ENCODE results near the gene SPATS2L.

Gene SPATS2L

GRCh38 chr2:200378652-200379290 is 72.3 kb downstream of the SPATS2L start:
- DNase-seq (no peak), ATAC-seq (no peak)
- H3K36me3 Mint-ChIP-seq (ENCODE audit: low read depth), result no peaks in the 10 kb centered on the region
- H3K27ac Mint-ChIP-seq, result no peak overlapping the region
- no peaks in the 10 kb centered on the region for H3K9me3 Mint-ChIP-seq
- no peak overlapping the region for H3K4me3 Mint-ChIP-seq
- no peaks in the 10 kb centered on the region for H3K27me3 Mint-ChIP-seq
- peaks cover 56% of the 10 kb centered on the region for H3K4me1 Mint-ChIP-seq

- ATAC-seq, result no peak
- Mint-ChIP-seq H3K27me3 (no peaks in the 10 kb centered on the region), H3K27ac (no peak overlapping the region), H3K36me3 (ENCODE audit: low read depth) (no peaks in the 10 kb centered on the region), H3K4me1 (peaks cover 49% of the 10 kb centered on the region), H3K4me3 (no peak overlapping the region), H3K9me3 (no peaks in the 10 kb centered on the region)
- DNase-seq, result no peak
These were observed 73.1 kb downstream of the SPATS2L start for GRCh38 chr2:200379481-200380090.

GRCh38 chr2:200380091-200380561 is 73.6 kb downstream of the SPATS2L start:
- Mint-ChIP-seq H3K27ac (no peak overlapping the region), H3K9me3 (no peaks in the 10 kb centered on the region), H3K36me3 (ENCODE audit: low read depth) (no peaks in the 10 kb centered on the region), H3K4me1 (peaks cover 47% of the 10 kb centered on the region), H3K27me3 (no peaks in the 10 kb centered on the region), H3K4me3 (no peak overlapping the region)
- ATAC-seq (no peak), DNase-seq (no peak)

GRCh38 chr2:200380833-200381542 is 74.5 kb downstream of the SPATS2L start:
- ATAC-seq (no peak), DNase-seq (no peak)
- Mint-ChIP-seq H3K4me3 (no peak overlapping the region), H3K4me1 (peaks cover 40% of the 10 kb centered on the region), H3K27ac (no peak overlapping the region), H3K36me3 (ENCODE audit: low read depth) (no peaks in the 10 kb centered on the region), H3K27me3 (no peaks in the 10 kb centered on the region), H3K9me3 (no peaks in the 10 kb centered on the region)

GRCh38 chr2:200382874-200383273 is 76.4 kb downstream of the SPATS2L start:
- Mint-ChIP-seq H3K9me3 (no peaks in the 10 kb centered on the region), H3K27ac (no peak overlapping the region), H3K27me3 (no peaks in the 10 kb centered on the region), H3K36me3 (ENCODE audit: low read depth) (no peaks in the 10 kb centered on the region), H3K4me1 (peaks cover 25% of the 10 kb centered on the region), H3K4me3 (no peak overlapping the region)
- DNase-seq (no peak), ATAC-seq (no peak)

GRCh38 chr2:200383380-200384110 is 77.1 kb downstream of the SPATS2L start:
- peak; percentile 66 for ATAC-seq
- peaks cover 25% of the 10 kb centered on the region for H3K4me1 Mint-ChIP-seq
- no peaks in the 10 kb centered on the region for H3K27me3 Mint-ChIP-seq
- no peak overlapping the region for H3K4me3 Mint-ChIP-seq
- H3K9me3 Mint-ChIP-seq, result no peaks in the 10 kb centered on the region
- peak overlapping the region; percentile 53 for H3K27ac Mint-ChIP-seq
- no peaks in the 10 kb centered on the region for H3K36me3 Mint-ChIP-seq (ENCODE audit: low read depth)
- DNase-seq, result no peak

- no peak overlapping the region for H3K4me3 Mint-ChIP-seq
- DNase-seq, result no peak
- H3K27ac Mint-ChIP-seq, result no peak overlapping the region
- no peaks in the 10 kb centered on the region for H3K36me3 Mint-ChIP-seq (ENCODE audit: low read depth)
- H3K27me3 Mint-ChIP-seq, result no peaks in the 10 kb centered on the region
- H3K9me3 Mint-ChIP-seq, result no peaks in the 10 kb centered on the region
- ATAC-seq, result no peak
- H3K4me1 Mint-ChIP-seq, result peaks cover 24% of the 10 kb centered on the region
These were observed 78.7 kb downstream of the SPATS2L start for GRCh38 chr2:200385063-200385635.

GRCh38 chr2:200393191-200393590 is 86.7 kb downstream of the SPATS2L start:
- no peak overlapping the region for H3K27ac Mint-ChIP-seq
- H3K9me3 Mint-ChIP-seq, result no peaks in the 10 kb centered on the region
- no peaks in the 10 kb centered on the region for H3K4me1 Mint-ChIP-seq
- no peaks in the 10 kb centered on the region for H3K36me3 Mint-ChIP-seq (ENCODE audit: low read depth)
- no peak for ATAC-seq
- H3K4me3 Mint-ChIP-seq, result no peak overlapping the region
- no peaks in the 10 kb centered on the region for H3K27me3 Mint-ChIP-seq
- no peak for DNase-seq

- Mint-ChIP-seq H3K4me3 (no peak overlapping the region), H3K27me3 (no peaks in the 10 kb centered on the region), H3K27ac (no peak overlapping the region), H3K36me3 (ENCODE audit: low read depth) (no peaks in the 10 kb centered on the region), H3K9me3 (no peaks in the 10 kb centered on the region), H3K4me1 (peaks cover 1% of the 10 kb centered on the region)
- DNase-seq, result no peak
- no peak for ATAC-seq
These were observed 87.6 kb downstream of the SPATS2L start for GRCh38 chr2:200394045-200394444.

- Mint-ChIP-seq H3K27ac (no peak overlapping the region), H3K36me3 (ENCODE audit: low read depth) (no peaks in the 10 kb centered on the region), H3K27me3 (no peaks in the 10 kb centered on the region), H3K9me3 (no peaks in the 10 kb centered on the region), H3K4me1 (peaks cover 2% of the 10 kb centered on the region), H3K4me3 (no peak overlapping the region)
- DNase-seq, result no peak
- ATAC-seq, result no peak
These were observed 90.3 kb downstream of the SPATS2L start for GRCh38 chr2:200396781-200397242.

GRCh38 chr2:200397785-200398184 is 91.3 kb downstream of the SPATS2L start:
- Mint-ChIP-seq H3K4me3 (no peak overlapping the region), H3K27ac (no peak overlapping the region), H3K9me3 (no peaks in the 10 kb centered on the region), H3K4me1 (peaks cover 2% of the 10 kb centered on the region), H3K27me3 (no peaks in the 10 kb centered on the region), H3K36me3 (ENCODE audit: low read depth) (no peaks in the 10 kb centered on the region)
- ATAC-seq (no peak), DNase-seq (no peak)

- H3K36me3 Mint-ChIP-seq (ENCODE audit: low read depth), result no peaks in the 10 kb centered on the region
- H3K4me1 Mint-ChIP-seq, result peaks cover 2% of the 10 kb centered on the region
- no peak for DNase-seq
- ATAC-seq, result no peak
- no peaks in the 10 kb centered on the region for H3K9me3 Mint-ChIP-seq
- H3K27me3 Mint-ChIP-seq, result no peaks in the 10 kb centered on the region
- H3K4me3 Mint-ChIP-seq, result no peak overlapping the region
- no peak overlapping the region for H3K27ac Mint-ChIP-seq
These were observed 92.6 kb downstream of the SPATS2L start for GRCh38 chr2:200399046-200399445.

- H3K9me3 Mint-ChIP-seq, result no peaks in the 10 kb centered on the region
- H3K27me3 Mint-ChIP-seq, result no peaks in the 10 kb centered on the region
- no peak for ATAC-seq
- peaks cover 2% of the 10 kb centered on the region for H3K4me1 Mint-ChIP-seq
- H3K36me3 Mint-ChIP-seq (ENCODE audit: low read depth), result no peaks in the 10 kb centered on the region
- H3K27ac Mint-ChIP-seq, result no peak overlapping the region
- H3K4me3 Mint-ChIP-seq, result no peak overlapping the region
- no peak for DNase-seq
These were observed 93.1 kb downstream of the SPATS2L start for GRCh38 chr2:200399636-200400035.

GRCh38 chr2:200403814-200404213 is 97.3 kb downstream of the SPATS2L start:
- Mint-ChIP-seq H3K4me1 (peaks cover 30% of the 10 kb centered on the region), H3K27me3 (no peaks in the 10 kb centered on the region), H3K9me3 (no peaks in the 10 kb centered on the region), H3K27ac (no peak overlapping the region), H3K4me3 (no peak overlapping the region), H3K36me3 (ENCODE audit: low read depth) (no peaks in the 10 kb centered on the region)
- ATAC-seq (no peak), DNase-seq (no peak)
